HFFc6 (cell line): ENCODE results near the gene BST2. TPM values are rescaled to one million over a fixed set of nuclear protein-coding genes. Genes with fewer than 3 reads are reported as not detected.

Experiments used
- DNase-seq: peaks from one replicate; pipeline ENCODE4 v3.0.0-alpha.2; 2018
- H3K27ac Mint-ChIP-seq: 2 replicates; pipeline ENCODE4 v1.8.0; 2020; ENCODE audit warnings: mild to moderate bottlenecking, mixed read lengths
- H3K27me3 Mint-ChIP-seq: 2 replicates; pipeline ENCODE4 v1.8.0; 2021; ENCODE audit warnings: mild to moderate bottlenecking, moderate library complexity, mixed read lengths; ENCODE audit not compliant: insufficient read depth
- H3K36me3 Mint-ChIP-seq: 2 replicates; pipeline ENCODE4 v1.8.0; 2021; ENCODE audit warnings: low read depth, mixed read lengths
- H3K4me1 Mint-ChIP-seq: 2 replicates; pipeline ENCODE4 v1.8.0; 2020; ENCODE audit warnings: low read depth, mixed read lengths
- H3K4me3 Mint-ChIP-seq: 2 replicates; pipeline ENCODE4 v1.8.0; 2020; ENCODE audit warnings: mild to moderate bottlenecking, moderate library complexity, mixed read lengths
- H3K9me3 Mint-ChIP-seq: 2 replicates; pipeline ENCODE4 v1.8.0; 2020; ENCODE audit warnings: mild to moderate bottlenecking, mixed read lengths
- total RNA-seq, 6 experiments: library from RNA; stranded (reverse); fragmentation: NEBNext Ultra II Directional; extraction: Animal tissue kit (Norgen Biotek cat#: 25700); gene quantifications; 2 replicates in 1 of 6; 3 replicates in 5 of 6; pipeline ENCODE4 v1.2.3, GENCODE V29; 2021
- TF ChIP-seq, protein P1 (sequence below): fragments of 200-600 bp; sonication (generic); IDR thresholded peaks from 2 replicates; pipeline ENCODE4 v1.5.0; 2021; ENCODE audit warnings: antibody characterized with exemption, mild to moderate bottlenecking

The BST2 gene
- total RNA-seq, 6 experiments from 2014 or later = 0.21 to 0.59 (median 0.34) TPM; not detected in 3

DNA sequence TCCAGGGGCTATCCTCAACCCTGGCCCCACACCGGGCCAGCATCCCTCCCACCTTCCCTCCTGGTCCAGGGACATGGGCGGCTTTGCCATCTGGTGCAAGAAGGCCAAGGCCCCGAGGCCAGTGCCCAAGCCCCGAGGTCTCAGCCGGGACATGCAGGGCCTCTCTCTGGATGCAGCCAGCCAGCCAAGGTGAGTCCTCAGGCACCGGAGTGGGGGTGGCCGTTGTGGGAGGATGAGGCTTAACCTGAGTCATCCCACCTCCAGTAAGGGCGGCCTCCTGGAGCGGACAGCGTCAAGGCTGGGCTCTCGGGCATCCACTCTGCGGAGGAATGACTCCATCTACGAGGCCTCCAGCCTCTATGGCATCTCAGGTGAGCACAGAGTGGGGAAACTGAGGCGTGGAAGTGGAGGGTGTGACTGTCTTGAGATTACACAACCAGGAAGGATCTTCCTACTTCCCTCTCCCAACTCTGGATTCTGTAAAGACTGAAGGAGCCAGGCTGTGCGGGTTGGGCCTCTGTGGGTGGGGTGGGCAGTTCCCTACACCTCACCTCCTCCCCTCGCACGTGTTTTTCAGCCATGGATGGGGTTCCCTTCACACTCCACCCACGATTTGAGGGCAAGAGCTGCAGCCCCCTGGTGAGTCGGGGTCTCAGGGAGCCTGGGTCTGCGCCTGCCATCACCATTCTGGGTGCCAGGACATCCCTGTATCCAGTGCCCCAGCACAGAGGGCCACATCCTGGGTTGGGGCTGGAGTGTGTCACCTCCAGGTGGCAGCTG is 18.2 kb upstream of the BST2 start:
- TF ChIP-seq, protein P1, sequence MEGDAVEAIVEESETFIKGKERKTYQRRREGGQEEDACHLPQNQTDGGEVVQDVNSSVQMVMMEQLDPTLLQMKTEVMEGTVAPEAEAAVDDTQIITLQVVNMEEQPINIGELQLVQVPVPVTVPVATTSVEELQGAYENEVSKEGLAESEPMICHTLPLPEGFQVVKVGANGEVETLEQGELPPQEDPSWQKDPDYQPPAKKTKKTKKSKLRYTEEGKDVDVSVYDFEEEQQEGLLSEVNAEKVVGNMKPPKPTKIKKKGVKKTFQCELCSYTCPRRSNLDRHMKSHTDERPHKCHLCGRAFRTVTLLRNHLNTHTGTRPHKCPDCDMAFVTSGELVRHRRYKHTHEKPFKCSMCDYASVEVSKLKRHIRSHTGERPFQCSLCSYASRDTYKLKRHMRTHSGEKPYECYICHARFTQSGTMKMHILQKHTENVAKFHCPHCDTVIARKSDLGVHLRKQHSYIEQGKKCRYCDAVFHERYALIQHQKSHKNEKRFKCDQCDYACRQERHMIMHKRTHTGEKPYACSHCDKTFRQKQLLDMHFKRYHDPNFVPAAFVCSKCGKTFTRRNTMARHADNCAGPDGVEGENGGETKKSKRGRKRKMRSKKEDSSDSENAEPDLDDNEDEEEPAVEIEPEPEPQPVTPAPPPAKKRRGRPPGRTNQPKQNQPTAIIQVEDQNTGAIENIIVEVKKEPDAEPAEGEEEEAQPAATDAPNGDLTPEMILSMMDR = no peak
- H3K9me3 Mint-ChIP-seq = no peaks in the 10 kb centered on the region
- H3K27me3 Mint-ChIP-seq = no peaks in the 10 kb centered on the region; the same call in 1 of the 2 replicates
- H3K27ac Mint-ChIP-seq = no peak overlapping the region
- DNase-seq = no peak
- no peak overlapping the region for H3K4me3 Mint-ChIP-seq
- peaks cover 16% of the 10 kb centered on the region for H3K4me1 Mint-ChIP-seq
- H3K36me3 Mint-ChIP-seq = no peaks in the 10 kb centered on the region

DNA sequence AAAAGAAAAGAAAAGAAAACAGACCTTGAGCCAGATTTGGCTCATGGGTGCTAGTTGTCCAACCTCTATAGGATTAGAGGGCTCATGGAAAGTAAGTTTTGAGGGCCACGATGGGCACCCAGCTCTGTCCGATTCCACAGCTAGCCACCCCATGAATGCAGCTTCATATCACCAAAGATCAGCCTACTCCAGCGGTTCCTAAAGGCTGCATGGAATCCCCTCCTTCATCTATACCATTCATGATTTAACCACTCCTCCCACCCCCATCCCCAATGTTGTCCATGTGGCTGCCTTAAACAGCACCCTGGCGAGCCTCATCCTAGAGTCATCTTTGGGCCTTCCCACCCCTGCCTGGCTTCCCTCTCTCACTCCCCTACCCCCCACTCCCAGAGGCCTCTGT is 16.5 kb upstream of the BST2 start:
- no peaks in the 10 kb centered on the region; the same call in 1 of the 2 replicates for H3K27me3 Mint-ChIP-seq
- no peaks in the 10 kb centered on the region for H3K9me3 Mint-ChIP-seq
- H3K36me3 Mint-ChIP-seq = no peaks in the 10 kb centered on the region
- no peak overlapping the region for H3K27ac Mint-ChIP-seq
- no peak for DNase-seq
- TF ChIP-seq, protein P1 = no peak
- peaks cover 17% of the 10 kb centered on the region for H3K4me1 Mint-ChIP-seq
- no peak overlapping the region for H3K4me3 Mint-ChIP-seq

DNA sequence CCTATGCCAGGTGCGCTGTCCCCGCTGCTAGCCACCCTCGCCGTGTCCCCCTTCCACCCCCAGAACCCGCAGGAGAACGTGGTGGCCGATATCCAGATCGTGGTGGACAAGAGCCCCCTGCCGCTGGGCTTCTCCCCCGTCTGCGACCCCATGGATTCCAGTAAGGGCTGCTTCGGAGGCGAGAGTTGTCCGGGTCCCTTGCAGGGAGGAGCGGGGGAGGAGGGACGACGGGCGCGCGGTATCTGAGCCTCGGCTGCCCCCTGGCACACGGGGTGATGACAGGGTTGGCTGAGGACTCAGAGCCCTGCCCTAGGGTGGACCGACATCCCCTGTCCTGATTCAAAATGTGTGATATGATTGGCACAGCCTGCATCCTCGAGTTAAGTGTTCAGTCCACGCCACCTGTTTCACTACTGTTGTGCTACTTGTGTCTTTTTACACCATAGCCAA is 15.1 kb upstream of the BST2 start:
- Mint-ChIP-seq H3K27ac (peak overlapping the region; percentile 42; the same call in 1 of the 2 replicates), H3K27me3 (no peaks in the 10 kb centered on the region; the same call in none of the 2 replicates), H3K4me3 (peak overlapping the region; percentile 94), H3K36me3 (no peaks in the 10 kb centered on the region), H3K4me1 (peaks cover 21% of the 10 kb centered on the region), H3K9me3 (no peaks in the 10 kb centered on the region)
- no peak for DNase-seq
- TF ChIP-seq, protein P1 = peak; percentile 18; the same call in 1 of the 2 replicates

DNA sequence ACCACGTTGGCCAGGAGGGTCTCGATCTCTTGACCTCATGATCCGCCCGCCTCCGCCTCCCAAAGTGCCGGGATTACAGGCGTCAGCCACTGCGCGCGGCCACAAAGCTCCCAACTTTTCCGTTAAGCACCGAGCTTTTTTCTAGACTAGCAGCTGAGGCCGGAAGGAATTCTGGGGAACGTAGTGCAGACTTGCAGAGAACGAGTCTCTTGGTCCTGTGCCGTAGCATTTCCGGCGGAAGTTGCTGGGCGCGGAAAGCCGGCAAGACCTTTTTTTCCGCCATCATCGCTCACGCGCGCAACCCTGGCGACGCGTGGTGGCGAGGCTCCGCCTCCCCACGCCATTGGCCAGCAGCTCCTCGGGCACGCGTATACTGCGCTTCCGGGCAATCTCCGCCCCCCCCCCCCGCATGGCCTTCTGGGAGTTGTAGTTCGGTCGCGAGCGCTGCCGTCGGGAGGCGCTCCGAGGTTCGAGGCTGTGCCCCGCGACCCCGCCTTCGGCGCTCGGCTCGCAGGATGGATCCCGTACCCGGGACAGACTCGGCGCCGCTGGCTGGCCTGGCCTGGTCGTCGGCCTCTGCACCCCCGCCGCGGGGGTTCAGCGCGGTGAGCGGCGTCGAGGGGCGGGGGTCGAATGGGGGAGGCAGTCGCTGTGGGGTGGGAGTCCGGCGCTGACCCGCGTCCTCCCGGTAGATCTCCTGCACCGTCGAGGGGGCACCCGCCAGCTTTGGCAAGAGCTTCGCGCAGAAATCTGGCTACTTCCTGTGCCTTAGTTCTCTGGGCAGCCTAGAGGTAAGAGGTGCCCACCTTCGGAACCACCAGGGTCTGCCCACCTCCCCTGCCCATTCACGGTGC is 14.4 kb upstream of the BST2 start, which contains the start of gene MVB12A:
Gene MVB12A (plus strand): TSS at position 427 of the 854 bp plus-strand sequence. CDS start 89 bp downstream, at position 516.
- Mint-ChIP-seq H3K27me3 (peaks cover 3% of the 10 kb centered on the region), H3K4me3 (peak within 1 kb of the TSS; percentile 94), H3K36me3 (no peaks in the 10 kb centered on the region), H3K27ac (peak within 1 kb of the TSS; percentile 96), H3K9me3 (no peaks in the 10 kb centered on the region), H3K4me1 (peaks cover 26% of the 10 kb centered on the region)
- peak; percentile 99 for DNase-seq
- TF ChIP-seq, protein P1 = no peak

DNA sequence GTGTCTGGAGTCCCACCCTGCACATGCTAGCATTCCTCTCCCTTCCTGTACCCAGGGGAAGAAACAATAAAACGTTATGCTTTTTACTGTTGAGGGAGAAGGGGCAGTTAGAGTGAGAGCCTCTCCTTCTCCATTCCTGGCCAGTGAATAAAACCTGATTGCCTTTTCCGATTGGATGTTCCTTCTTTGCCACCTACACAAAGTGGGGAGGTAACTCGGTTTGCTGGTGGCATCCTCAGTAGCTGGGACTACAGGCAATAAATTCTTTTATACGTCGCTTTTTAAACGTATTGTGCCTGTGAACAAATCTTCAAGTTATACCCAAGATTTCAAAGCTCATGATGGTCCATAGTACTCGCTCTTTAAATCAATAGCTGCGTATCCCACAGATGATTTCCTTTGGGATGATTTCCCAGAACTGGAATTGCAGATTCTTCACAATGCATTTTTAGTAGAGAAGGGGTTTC is 13.8 kb upstream of the BST2 start:
- Mint-ChIP-seq H3K4me1 (peaks cover 26% of the 10 kb centered on the region), H3K27ac (peak overlapping the region; percentile 96), H3K4me3 (peak overlapping the region; percentile 94), H3K27me3 (peaks cover 3% of the 10 kb centered on the region), H3K36me3 (no peaks in the 10 kb centered on the region), H3K9me3 (no peaks in the 10 kb centered on the region)
- TF ChIP-seq, protein P1 = no peak
- no peak for DNase-seq
